HEK293 (cell line): ENCODE results near the gene ASXL2.

Experiments
- KLF1 ChIP-seq: fragments of 450-650 bp; formaldehyde crosslinking; IDR thresholded peaks from 2 replicates; pipeline ENCODE4 v1.5.1; 2016; ENCODE audit warnings: missing biosample characterization, missing genetic modification characterization
- KLF7 ChIP-seq: fragments of 450-650 bp; formaldehyde crosslinking; IDR thresholded peaks from 2 replicates; pipeline ENCODE4 v1.5.1; 2016; ENCODE audit warnings: missing biosample characterization, missing genetic modification characterization, borderline replicate concordance
- MYNN ChIP-seq: fragments of 450-650 bp; formaldehyde crosslinking; IDR thresholded peaks from 2 replicates; pipeline ENCODE4 v1.5.1; 2016; ENCODE audit warnings: missing biosample characterization, missing genetic modification characterization, borderline replicate concordance
- MZF1 ChIP-seq: fragments of 450-650 bp; formaldehyde crosslinking; IDR thresholded peaks from 2 replicates; pipeline ENCODE4 v1.5.1; 2017; ENCODE audit warnings: missing biosample characterization, missing genetic modification characterization, borderline replicate concordance
- ZBTB10 ChIP-seq: fragments of 450-650 bp; formaldehyde crosslinking; IDR thresholded peaks from 2 replicates; pipeline ENCODE4 v1.5.1; 2016; ENCODE audit warnings: missing biosample characterization, missing genetic modification characterization
- ZBTB17 ChIP-seq: fragments of 450-650 bp; formaldehyde crosslinking; IDR thresholded peaks from 2 replicates; pipeline ENCODE4 v1.5.1; 2016; ENCODE audit warnings: missing biosample characterization, missing genetic modification characterization
- ZFP37 ChIP-seq: fragments of 450-650 bp; formaldehyde crosslinking; IDR thresholded peaks from 2 replicates; pipeline ENCODE4 v1.5.1; 2016; ENCODE audit warnings: missing biosample characterization, missing genetic modification characterization
- ZNF132 ChIP-seq: fragments of 450-650 bp; formaldehyde crosslinking; IDR thresholded peaks from 2 replicates; pipeline ENCODE4 v1.5.1; 2017; ENCODE audit warnings: missing biosample characterization, missing genetic modification characterization, borderline replicate concordance
- ZNF169 ChIP-seq: fragments of 450-650 bp; formaldehyde crosslinking; IDR thresholded peaks from 2 replicates; pipeline ENCODE4 v1.5.1; 2016; ENCODE audit warnings: missing biosample characterization, missing genetic modification characterization
- ZNF175 ChIP-seq: fragments of 450-650 bp; formaldehyde crosslinking; IDR thresholded peaks from 2 replicates; pipeline ENCODE4 v1.5.1; 2016; ENCODE audit warnings: missing biosample characterization, missing genetic modification characterization
- ZNF19 ChIP-seq: fragments of 450-650 bp; formaldehyde crosslinking; IDR thresholded peaks from 2 replicates; pipeline ENCODE4; 2016; ENCODE audit warnings: missing biosample characterization, missing genetic modification characterization, low read depth
- ZNF274 ChIP-seq, 2 experiments: fragments of 200-500 bp in 1 of 2; fragments of 450-650 bp in 1 of 2; sonication (Bioruptor generic) in 1 of 2; formaldehyde crosslinking in 1 of 2; IDR thresholded peaks; 2 replicates each; pipeline versions ENCODE4 v1.5.1 to v1.6.1; 2014 to 2016; ENCODE audit warnings: borderline replicate concordance in 1 of 2, inconsistent platforms in 1 of 2, low read length in 1 of 2, missing biosample characterization in 1 of 2, missing genetic modification characterization in 1 of 2
- ZNF37A ChIP-seq: fragments of 450-650 bp; IDR thresholded peaks from 2 replicates; pipeline ENCODE4 v1.5.1; 2018; ENCODE audit warnings: missing biosample characterization, missing genetic modification characterization
- ZNF391 ChIP-seq: fragments of 450-650 bp; formaldehyde crosslinking; IDR thresholded peaks from 2 replicates; pipeline ENCODE4 v1.5.1; 2016; ENCODE audit warnings: low read depth, missing biosample characterization, missing genetic modification characterization, borderline replicate concordance
- ZNF394 ChIP-seq: fragments of 450-650 bp; formaldehyde crosslinking; IDR thresholded peaks from 2 replicates; pipeline ENCODE4 v1.5.1; 2016; ENCODE audit warnings: missing biosample characterization, missing genetic modification characterization, mild to moderate bottlenecking, moderate library complexity, borderline replicate concordance
- ZNF433 ChIP-seq: fragments of 450-650 bp; formaldehyde crosslinking; IDR thresholded peaks from 2 replicates; pipeline ENCODE4 v1.5.1; 2016; ENCODE audit warnings: missing biosample characterization, missing genetic modification characterization, low read depth
- ZNF544 ChIP-seq: fragments of 450-650 bp; formaldehyde crosslinking; IDR thresholded peaks from 2 replicates; pipeline ENCODE4 v1.5.0; 2017; ENCODE audit warnings: missing biosample characterization, missing genetic modification characterization
- ZNF624 ChIP-seq: fragments of 450-650 bp; formaldehyde crosslinking; IDR thresholded peaks from 2 replicates; pipeline ENCODE4 v1.5.1; 2017; ENCODE audit warnings: missing biosample characterization, missing genetic modification characterization
- ZNF645 ChIP-seq: fragments of 450-650 bp; formaldehyde crosslinking; IDR thresholded peaks from 2 replicates; pipeline ENCODE4; 2016; ENCODE audit warnings: missing biosample characterization, missing genetic modification characterization
- ZNF701 ChIP-seq: fragments of 450-650 bp; formaldehyde crosslinking; IDR thresholded peaks from 2 replicates; pipeline ENCODE4 v1.5.1; 2016; ENCODE audit warnings: missing biosample characterization, missing genetic modification characterization
- TF ChIP-seq, protein P1 (sequence below): fragments of 450-650 bp; formaldehyde crosslinking; IDR thresholded peaks from 2 replicates; pipeline ENCODE4 v1.5.1; 2016; ENCODE audit warnings: missing biosample characterization, missing genetic modification characterization
- TF ChIP-seq, protein P2 (sequence below): fragments of 450-650 bp; formaldehyde crosslinking; IDR thresholded peaks from 2 replicates; pipeline ENCODE4 v1.5.1; 2016; ENCODE audit warnings: missing biosample characterization, missing genetic modification characterization
- TF ChIP-seq, protein P3 (sequence below): fragments of 450-650 bp; formaldehyde crosslinking; conservative IDR thresholded peaks from 2 replicates; pipeline ENCODE4 v1.5.1; 2016; ENCODE audit warnings: low read depth, missing biosample characterization, missing genetic modification characterization

ASXL2 gene

GRCh38 chr2:25878361-25879132, at the start of gene ASXL2 (continued):
- TF ChIP-seq ZBTB10 (tag by site-specific recombination) (no peak), ZNF701 (no peak), ZNF391 (tag by site-specific recombination) (no peak), ZNF132 (tag by site-specific recombination) (no peak), ZNF645 (tag by site-specific recombination) (no peak), ZNF169 (tag by site-specific recombination) (no peak), KLF7 (tag by site-specific recombination) (no peak), ZNF544 (tag by site-specific recombination) (no peak), ZNF274 (IDR thresholded peaks at IDR 0.05; ENCODE audit: low read length) (no peak), ZNF274 (tag by site-specific recombination; IDR thresholded peaks at IDR 0.05; ENCODE audit: borderline replicate concordance) (no peak), ZBTB17 (tag by site-specific recombination) (peak; percentile 73), MZF1 (no peak), ZNF37A (tag by site-specific recombination) (no peak), MYNN (tag by site-specific recombination) (no peak), ZNF433 (tag by site-specific recombination) (no peak), ZFP37 (tag by site-specific recombination) (no peak), KLF1 (tag by site-specific recombination) (peak; percentile 76), ZNF175 (no peak), ZNF394 (tag by site-specific recombination) (no peak; the same call in 1 of the 2 replicates), ZNF624 (no peak), ZNF19 (no peak)
- TF ChIP-seq, protein P1, sequence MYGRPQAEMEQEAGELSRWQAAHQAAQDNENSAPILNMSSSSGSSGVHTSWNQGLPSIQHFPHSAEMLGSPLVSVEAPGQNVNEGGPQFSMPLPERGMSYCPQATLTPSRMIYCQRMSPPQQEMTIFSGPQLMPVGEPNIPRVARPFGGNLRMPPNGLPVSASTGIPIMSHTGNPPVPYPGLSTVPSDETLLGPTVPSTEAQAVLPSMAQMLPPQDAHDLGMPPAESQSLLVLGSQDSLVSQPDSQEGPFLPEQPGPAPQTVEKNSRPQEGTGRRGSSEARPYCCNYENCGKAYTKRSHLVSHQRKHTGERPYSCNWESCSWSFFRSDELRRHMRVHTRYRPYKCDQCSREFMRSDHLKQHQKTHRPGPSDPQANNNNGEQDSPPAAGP (tag by site-specific recombination) = no peak
- TF ChIP-seq, protein P2, sequence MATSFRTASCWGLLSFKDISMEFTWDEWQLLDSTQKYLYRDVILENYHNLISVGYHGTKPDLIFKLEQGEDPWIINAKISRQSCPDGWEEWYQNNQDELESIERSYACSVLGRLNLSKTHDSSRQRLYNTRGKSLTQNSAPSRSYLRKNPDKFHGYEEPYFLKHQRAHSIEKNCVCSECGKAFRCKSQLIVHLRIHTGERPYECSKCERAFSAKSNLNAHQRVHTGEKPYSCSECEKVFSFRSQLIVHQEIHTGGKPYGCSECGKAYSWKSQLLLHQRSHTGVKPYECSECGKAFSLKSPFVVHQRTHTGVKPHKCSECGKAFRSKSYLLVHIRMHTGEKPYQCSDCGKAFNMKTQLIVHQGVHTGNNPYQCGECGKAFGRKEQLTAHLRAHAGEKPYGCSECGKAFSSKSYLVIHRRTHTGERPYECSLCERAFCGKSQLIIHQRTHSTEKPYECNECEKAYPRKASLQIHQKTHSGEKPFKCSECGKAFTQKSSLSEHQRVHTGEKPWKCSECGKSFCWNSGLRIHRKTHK (tag by site-specific recombination) = no peak
- TF ChIP-seq, protein P3, sequence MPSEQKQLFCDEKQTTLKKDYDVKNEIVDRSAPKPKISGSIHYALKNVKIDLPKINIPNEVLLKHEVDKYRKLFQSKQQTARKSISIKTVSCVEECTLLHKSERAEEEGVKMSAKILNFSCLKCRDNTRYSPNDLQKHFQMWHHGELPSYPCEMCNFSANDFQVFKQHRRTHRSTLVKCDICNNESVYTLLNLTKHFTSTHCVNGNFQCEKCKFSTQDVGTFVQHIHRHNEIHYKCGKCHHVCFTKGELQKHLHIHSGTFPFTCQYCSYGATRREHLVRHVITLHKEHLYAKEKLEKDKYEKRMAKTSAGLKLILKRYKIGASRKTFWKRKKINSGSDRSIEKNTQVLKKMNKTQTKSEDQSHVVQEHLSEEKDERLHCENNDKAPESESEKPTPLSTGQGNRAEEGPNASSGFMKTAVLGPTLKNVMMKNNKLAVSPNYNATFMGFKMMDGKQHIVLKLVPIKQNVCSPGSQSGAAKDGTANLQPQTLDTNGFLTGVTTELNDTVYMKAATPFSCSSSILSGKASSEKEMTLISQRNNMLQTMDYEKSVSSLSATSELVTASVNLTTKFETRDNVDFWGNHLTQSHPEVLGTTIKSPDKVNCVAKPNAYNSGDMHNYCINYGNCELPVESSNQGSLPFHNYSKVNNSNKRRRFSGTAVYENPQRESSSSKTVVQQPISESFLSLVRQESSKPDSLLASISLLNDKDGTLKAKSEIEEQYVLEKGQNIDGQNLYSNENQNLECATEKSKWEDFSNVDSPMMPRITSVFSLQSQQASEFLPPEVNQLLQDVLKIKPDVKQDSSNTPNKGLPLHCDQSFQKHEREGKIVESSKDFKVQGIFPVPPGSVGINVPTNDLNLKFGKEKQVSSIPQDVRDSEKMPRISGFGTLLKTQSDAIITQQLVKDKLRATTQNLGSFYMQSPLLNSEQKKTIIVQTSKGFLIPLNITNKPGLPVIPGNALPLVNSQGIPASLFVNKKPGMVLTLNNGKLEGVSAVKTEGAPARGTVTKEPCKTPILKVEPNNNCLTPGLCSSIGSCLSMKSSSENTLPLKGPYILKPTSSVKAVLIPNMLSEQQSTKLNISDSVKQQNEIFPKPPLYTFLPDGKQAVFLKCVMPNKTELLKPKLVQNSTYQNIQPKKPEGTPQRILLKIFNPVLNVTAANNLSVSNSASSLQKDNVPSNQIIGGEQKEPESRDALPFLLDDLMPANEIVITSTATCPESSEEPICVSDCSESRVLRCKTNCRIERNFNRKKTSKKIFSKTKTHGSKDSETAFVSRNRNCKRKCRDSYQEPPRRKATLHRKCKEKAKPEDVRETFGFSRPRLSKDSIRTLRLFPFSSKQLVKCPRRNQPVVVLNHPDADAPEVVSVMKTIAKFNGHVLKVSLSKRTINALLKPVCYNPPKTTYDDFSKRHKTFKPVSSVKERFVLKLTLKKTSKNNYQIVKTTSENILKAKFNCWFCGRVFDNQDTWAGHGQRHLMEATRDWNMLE (tag by site-specific recombination) = peak; percentile 95
